Stimulated activated CD4-positive, alpha-beta T cell treated with anti-CD3 and anti-CD28 coated beads, Interleukin-1b, Interleukin-23, amount 100 ng/mL, for 1 hour (primary cell): Measurements from ENCODE around the gene PDZRN3.

Experiments
- DNase-seq, 2 donors: peaks; one replicate each; pipeline ENCODE4 v3.0.0-alpha.2; 2020; ENCODE audit warnings: low read depth in 2 of 2

The PDZRN3 gene

GRCh38 chr3:73556520-73557372 lies 68.0 kb downstream of the PDZRN3 start:
- no peak for DNase-seq

- no peak for DNase-seq
Measured at GRCh38 chr3:73555076-73555475, 69.7 kb downstream of the PDZRN3 start.

DNA sequence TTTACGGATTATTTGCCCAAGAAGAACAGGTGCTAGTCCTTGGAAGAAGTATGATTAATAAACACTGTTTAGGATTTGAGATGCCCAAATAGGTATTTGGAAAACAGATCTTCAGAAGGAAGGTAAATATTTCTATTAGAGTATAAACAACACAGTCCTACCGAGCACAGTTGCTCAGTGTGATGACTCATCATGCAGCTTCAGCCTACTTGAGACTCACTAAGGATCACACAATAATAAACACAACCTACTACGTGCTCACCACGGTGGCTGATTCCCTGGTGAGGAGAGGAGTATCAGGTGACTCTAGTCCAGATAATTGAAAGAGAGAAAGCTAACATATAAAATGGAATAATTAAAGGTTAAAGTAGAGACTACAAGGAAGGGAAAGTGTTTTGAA lies 72.0 kb downstream of the PDZRN3 start:
- DNase-seq: no peak

DNA sequence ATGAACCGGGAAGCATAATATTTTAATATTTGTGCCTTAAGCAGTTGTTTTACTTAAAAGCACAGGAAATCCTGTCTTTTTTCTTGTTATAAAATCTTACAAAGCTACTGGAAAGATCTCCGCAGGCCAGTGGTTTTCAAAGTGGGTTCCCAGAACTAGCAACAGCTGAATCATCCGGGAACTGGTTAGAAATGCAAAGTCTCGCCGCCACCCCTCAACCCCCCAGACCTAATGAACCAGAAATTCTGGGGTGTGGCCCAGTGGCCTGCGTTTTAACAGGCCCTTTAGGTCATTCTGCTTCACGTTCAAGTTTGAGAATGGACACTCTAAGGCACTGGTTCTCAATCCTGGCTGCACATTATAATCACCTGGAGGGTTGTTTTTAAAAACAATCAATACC lies 74.7 kb downstream of the PDZRN3 start:
- no peak for DNase-seq

DNA sequence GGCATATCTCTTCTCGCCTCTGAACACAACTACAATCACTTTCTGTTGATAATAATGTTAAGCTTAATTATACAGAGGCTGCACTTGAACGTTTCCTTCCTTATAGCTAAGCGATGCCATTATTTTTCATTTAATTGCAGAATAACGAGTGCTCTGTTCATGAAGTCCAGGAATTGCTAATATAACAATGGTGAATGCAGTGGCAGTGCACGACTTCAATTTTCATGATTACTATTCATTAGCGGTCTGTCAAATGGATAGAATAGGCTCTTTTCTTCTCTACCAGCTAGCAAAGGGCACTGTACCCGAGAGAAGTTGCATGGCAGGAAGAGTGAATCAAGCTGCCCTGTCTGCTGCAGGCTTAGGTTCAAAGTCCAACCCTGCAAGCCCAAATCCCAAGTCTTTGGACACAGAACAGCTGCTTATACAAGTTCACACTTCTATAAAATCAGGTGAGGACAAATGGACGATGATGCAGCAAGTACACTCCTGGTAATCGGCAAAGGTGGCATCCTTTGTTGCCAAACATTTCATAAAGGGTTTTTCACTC lies 75.6 kb downstream of the PDZRN3 start:
- DNase-seq: no peak

- DNase-seq: no peak
Measured at GRCh38 chr3:73548436-73548835, 76.3 kb downstream of the PDZRN3 start.

DNA sequence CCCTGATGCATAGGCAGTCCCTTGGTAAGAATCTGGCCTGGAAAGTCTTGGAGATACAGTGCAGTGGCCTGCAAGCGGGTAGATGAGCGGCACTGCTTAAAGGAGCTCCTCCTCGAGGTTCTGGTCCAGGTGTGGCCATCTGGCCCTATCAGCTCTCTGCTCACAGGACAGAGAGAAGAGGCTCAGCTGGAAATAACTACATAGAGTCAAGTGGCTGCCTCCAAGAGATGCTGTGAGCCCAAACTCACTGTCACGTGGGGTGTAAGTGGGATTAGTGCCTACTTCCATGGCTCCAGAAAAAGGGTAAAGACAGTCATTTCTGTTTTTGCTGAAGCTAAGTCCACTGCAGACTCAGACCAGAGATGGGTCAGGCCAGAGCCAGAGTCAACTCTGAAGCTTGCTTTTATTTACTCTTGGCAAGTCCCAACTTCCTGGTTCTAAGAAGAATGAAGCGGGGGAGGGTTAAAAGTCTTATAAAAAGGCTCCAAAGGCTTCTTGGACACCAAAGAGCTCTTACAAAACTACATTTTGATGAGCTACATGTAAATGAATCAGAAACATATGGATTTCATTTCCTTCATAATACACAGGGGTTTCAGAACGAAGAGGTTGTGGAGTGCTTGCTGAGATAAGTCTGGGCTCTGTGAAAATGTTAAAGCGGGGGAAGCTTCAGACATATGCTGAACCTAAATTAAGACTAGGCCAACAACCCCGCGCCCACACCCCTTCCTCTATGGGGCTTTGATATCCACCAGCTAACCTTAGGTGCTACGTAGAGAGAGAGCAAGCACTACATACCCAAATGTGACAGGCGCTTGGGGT lies 77.1 kb downstream of the PDZRN3 start:
- DNase-seq: no peak

- no peak for DNase-seq
Measured at GRCh38 chr3:73546961-73547360, 77.8 kb downstream of the PDZRN3 start.

GRCh38 chr3:73543412-73543811 lies 81.3 kb downstream of the PDZRN3 start:
- DNase-seq: no peak

GRCh38 chr3:73542136-73542535 lies 82.6 kb downstream of the PDZRN3 start:
- no peak for DNase-seq

GRCh38 chr3:73540969-73541740 lies 83.6 kb downstream of the PDZRN3 start:
- no peak for DNase-seq

DNA sequence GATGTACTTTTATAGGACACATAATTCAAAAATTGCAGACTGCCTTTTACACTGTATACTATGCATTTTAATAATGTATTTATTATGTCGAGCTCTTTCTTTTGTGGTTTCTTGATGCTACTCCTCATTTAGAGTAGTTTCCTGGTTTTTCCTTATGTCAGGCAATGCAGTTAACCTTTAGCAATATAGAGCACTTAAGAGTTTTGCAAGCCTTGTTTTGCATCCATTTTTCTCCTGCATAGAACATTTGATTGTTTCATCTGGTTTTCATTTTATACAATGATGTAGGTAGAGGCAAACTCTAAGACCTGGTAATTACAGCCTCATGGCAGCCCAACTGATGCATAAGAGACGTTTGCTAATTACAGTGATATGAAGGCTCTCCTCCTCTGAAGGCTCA lies 86.3 kb downstream of the PDZRN3 start:
- no peak for DNase-seq

GRCh38 chr3:73536952-73537351 lies 87.8 kb downstream of the PDZRN3 start:
- no peak for DNase-seq

DNA sequence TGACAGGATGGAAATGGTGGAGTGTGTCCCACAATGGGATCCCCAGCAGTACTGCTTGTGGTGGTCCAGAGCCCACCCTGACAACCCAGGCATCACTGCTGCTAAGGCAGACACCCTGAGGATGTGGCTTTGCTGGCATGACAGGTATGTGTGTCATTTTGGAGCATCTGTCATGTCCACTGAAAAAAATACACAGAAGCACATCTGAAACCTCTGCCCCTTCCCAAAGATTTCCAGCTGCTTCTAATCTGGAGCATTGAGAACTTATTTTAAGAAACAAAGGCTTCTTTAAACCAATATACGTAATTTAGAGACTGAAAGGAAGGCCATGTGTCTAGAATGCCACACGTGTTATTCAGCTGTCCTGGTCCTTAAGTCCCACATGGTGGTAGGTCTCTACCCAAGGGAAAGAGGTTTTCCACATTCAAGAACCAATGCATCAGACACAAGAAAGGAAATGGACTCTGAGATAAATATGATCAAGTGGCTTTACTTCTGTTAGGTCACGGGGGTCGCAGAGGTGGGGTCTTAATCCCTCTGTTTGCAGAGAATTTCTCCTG lies 88.3 kb downstream of the PDZRN3 start:
- no peak for DNase-seq

GRCh38 chr3:73535931-73536330 lies 88.8 kb downstream of the PDZRN3 start:
- DNase-seq: no peak

GRCh38 chr3:73535137-73535536 lies 89.6 kb downstream of the PDZRN3 start:
- DNase-seq: no peak

- DNase-seq: no peak
Measured at GRCh38 chr3:73530022-73530396, 94.7 kb downstream of the PDZRN3 start.

GRCh38 chr3:73529308-73530021 lies 95.3 kb downstream of the PDZRN3 start:
- no peak for DNase-seq

- DNase-seq: no peak
Measured at GRCh38 chr3:73525591-73525990, 99.2 kb downstream of the PDZRN3 start.

DNA sequence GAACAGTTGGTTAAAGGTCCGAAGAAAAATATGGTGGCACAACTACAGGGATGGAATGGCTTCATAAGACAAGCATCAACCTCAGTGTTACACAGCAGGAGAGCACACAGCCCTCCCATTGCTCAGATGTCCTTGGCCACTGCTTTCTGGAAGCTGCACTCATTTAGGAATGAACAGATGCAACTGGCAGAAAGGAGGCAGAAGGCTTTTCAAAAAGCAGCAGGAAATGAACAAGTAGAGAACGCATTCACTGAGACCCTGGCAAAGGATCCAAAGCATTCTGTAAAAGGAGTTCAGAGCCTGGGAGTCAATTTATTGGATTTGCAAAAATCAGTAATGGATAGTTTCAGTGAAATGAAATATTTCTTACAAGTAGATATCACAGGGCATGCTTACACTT lies 101.1 kb downstream of the PDZRN3 start:
- no peak for DNase-seq

DNA sequence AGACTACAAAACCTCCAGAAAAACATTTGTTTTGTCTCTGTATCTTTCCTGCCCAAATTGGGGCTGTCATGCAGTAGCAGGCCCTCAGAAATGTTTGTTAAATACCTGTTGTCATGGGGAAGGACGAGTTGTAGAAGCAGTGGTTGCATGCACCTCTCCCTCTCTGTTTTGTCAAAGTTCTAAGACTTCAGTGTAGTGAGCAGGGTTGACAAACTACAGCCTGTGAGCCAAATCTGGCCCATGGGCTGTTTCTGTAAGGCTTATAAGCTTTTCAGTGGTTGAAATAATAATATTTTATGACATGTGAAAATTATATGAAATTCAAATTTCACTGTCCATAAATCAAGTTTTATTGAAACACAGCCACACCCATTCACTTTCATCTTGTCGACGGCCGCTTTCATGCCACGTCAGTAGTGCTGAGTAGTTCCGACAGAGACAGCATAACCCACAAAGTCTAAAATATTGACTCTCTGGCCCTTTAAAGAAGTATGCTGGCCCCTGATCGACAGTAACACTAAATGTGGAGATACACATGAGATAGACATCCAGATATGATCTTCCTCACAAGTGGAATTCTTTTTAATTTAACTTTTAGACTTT lies 102.9 kb downstream of the PDZRN3 start:
- DNase-seq: no peak
